ENCODE results near the gene NELL1.

- no peak for TF ChIP-seq POLR2AphosphoS5 (IDR thresholded peaks at IDR 0.05; ENCODE audit: borderline replicate concordance, low read depth, low read length)
- no peak for TF ChIP-seq EZH2 (IDR thresholded peaks at IDR 0.05)
- TF ChIP-seq FOXP2 (optimal IDR thresholded peaks at IDR 0.05; ENCODE audit: control extremely low read depth, extremely low read length, insufficient read depth), result no peak
These were observed 585.4 kb downstream of the NELL1 start for GRCh38 chr11:21254790-21255189.

Data from SK-N-MC (cell line).